Amniotic stem cell (primary cell): Measurements from ENCODE around the gene IL2RA.

Source experiments
- DNase-seq: peaks from one replicate; lab custom pipeline; 2025; lab: John Stamatoyannopoulos, UW

The IL2RA gene

GRCh38 chr10:6038071-6038631 is 24.0 kb downstream of the IL2RA start:
- DNase-seq = no peak

- DNase-seq = no peak
These were observed 24.7 kb downstream of the IL2RA start for GRCh38 chr10:6037422-6037821.

- DNase-seq = no peak
These were observed 25.3 kb downstream of the IL2RA start for GRCh38 chr10:6036861-6037321.

GRCh38 chr10:6035931-6036575 is 26.1 kb downstream of the IL2RA start:
- DNase-seq = no peak

DNA sequence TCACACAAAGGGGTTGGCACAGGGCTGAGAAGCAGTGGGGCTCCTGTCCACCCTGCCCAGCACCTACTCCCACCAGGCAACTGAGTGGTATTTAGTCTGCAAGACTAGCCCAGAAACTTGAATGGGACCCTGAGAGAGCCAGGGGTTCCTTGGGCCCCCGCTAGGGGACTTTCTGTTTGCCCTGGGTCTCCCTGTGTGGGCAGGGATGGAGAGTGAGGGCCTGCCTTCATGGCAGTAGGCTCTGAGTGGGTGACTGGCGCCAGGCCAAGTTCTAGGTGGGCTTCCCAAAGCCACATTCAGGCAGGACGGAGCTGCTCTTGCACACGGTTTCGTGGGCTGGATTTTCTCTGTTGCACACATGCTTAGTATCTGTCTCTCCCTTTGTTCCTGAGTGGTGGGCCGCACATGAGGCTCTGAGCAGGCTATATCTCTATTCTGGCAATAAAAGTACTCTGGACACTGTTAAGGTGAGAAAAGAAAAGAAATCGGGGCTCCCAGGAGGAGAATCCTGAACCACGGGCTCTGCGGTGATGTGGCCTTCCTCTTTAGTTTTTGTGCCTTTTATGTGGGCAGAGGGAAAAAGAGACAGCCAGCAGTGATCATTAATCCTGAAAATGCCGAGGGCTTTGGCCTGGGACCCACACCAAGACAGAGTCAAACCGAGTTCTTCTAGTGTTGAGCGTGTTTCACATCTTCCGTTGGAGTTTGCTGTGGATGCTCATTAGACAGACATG is 26.9 kb downstream of the IL2RA start:
- DNase-seq = no peak

GRCh38 chr10:6034371-6034770 is 27.8 kb downstream of the IL2RA start:
- DNase-seq = no peak

GRCh38 chr10:6033954-6034353 is 28.2 kb downstream of the IL2RA start:
- DNase-seq = no peak

DNA sequence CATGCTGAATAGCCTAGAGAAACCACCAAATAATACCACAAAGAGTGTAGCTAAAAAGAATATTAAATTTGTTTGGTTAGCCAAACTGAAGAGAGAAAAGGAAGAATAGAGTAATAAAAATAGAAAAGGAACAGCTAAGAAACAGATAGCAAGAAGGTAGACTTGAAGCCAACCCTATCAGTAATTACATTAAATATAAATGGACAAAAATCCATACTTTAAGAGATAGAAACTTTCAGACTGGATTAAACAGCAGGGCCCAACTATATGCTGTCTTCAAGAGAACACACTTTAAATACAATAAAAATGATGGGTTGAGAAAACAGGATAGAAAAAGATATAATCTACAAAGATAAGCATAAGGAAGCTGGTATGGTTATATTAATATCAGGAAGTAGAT is 31.2 kb downstream of the IL2RA start:
- no peak for DNase-seq

DNA sequence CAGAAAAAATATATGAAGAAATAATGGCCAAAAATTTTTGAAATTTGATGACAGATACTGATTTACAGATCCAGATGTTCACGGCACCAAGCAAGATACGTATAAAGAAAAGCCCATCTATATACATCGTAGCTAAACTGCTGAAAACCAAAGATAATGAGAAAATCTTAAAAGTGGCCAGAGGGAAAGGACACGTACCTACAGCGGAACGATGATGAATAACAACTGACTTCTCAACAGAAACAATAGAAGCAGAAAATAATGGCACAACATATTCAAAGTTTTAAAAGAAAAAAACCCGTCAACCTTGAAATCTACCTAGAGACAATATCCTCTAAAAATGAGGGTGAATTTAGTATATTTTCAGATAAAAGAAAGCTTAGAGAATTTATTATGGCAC is 31.9 kb downstream of the IL2RA start:
- no peak for DNase-seq

DNA sequence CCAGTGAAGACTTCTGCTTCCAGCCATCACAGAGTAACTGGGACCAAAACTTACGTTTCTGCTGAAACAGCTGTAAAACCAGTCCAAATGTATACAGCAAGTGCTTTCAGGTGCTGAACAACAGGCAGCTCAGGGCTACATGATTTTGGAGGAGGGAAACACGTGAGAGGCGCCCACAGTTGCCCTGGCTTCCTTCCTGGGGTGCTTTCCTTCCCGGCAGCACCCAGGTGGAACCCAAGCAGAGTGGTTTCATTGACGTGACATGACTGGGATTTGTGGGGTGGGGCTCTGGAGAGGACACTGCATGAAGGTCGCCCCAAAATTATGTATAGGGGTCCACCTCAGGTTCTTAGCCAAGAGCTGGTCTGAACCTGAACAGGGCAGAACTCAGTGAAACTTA is 34.2 kb downstream of the IL2RA start:
- no peak for DNase-seq

GRCh38 chr10:6025683-6026255 is 36.4 kb downstream of the IL2RA start:
- no peak for DNase-seq

GRCh38 chr10:6024334-6024682 is 37.9 kb downstream of the IL2RA start:
- DNase-seq = no peak

DNA sequence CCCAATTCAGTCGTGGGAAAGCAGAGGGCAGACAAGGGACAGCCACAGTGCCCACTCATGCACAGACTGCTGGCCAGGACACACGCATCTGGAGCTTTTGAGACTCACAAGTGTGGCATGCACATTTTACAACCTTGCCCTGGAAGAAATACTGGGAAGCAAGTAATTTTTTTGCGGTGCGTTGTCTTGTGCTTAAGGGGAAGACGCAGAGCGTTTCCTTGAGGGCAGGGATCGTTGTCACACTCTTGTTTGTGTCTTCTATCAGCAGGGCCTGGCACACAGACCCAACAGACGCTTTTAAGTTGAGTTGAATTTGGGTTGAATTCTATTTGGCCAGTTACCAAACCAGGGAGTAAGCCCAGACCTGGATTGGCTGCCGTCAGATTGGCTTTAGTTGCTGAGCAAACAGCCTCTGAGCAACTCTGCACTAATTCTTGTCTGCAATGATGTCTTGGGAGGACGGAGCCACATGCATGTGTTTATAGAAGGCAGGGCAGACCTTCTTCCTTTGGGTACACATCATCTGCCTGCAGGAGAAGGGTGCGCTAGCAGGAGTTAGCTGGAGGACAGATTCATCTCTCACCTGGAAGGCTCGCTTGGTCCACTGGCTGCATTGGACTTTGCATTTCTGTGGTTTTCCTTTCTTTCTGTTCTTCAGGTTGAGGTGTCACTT is 38.4 kb downstream of the IL2RA start:
- no peak for DNase-seq

DNA sequence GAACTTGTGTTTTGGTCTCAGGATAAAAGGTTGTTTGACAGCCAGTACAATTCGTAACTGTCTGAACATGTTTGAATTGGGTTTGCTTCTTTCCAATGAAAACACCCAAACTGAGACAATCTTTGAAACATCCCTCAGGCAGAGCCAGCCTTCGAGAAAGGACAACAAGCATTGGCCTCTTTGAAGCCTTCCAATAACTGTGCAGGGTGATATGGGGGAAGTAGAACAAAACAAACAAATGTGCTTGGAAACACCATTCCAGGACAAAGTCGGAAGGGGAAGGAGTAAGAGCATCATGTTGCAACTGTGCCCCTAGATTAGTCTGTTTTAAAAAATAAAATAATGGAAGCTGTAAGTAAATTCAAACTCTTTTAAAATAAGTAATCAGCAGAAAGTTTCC is 39.5 kb downstream of the IL2RA start:
- no peak for DNase-seq

DNA sequence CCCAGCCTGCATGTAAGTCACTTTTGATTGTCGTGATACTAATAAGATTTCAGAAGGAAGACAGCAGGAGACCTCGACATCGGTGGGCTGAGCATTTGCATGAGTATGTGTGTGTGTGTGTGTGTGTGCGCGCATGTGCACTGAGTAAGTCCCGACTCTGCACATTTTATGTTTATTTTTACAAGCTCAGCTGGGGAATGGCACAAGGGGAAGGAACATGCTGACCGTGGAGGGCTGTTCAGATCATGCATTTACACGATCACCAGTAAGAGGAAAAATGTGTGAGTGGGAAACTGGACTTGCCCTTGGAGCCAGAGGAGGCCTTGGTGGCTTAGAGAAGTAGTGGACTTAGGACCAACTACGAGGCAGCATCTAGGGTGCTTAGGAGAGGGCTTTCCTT is 41.3 kb downstream of the IL2RA start:
- no peak for DNase-seq

- no peak for DNase-seq
These were observed 42.4 kb downstream of the IL2RA start for GRCh38 chr10:6019796-6020195.

DNA sequence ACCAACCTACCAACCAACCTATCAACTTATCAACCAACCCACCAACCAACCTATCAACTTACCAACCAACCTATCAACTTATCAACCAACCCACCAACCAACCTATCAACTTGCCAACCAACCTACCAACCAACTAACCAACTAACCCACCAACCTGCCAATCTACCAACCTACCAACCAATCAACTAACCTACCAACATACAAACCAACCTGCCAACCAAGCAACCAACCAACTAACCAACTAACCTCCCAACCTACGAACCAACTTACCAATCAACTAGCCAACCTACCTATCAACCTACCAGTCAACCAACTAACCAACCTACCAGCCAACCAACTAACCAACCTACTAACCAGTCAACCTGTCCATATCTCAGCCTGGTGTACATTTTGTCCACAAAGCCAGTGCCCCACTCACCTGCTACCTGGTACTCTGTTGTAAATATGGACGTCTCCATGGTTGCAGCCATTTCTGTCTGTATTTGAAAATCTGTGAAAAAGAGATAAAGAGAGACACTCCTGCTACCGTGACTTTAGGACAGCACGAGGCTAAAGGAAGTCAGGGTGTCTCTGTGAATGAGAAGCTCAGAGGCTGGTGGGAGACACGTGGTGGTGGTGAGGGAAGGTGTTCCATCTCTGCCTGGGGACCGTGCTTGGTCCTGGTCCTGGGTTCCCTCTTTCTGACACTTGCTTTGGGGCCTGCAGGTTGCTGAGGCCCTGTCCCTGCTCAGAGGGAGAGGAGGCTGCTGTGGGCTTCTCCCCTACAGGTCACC is 43.0 kb downstream of the IL2RA start:
- DNase-seq = no peak

DNA sequence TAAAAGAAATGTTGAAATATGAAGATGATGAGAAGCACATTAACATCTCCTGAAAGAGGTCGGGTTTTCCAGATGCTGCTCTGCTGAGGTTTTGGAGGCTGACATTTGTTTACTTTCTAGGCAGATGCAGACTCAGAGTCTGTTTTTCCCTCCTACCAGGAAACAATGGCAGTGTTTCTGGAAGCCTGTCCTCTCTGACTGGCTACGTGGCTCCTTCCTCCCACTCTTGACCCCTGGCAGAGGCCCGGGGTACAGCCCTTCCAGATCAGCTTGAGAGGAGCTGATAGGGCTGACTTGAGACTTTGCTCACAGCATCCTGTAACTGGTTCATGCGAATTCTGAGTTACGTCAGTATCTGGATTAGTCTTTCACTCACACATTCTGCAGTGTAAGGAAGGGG is 43.7 kb downstream of the IL2RA start:
- DNase-seq = no peak

GRCh38 chr10:6017781-6018354 is 44.3 kb downstream of the IL2RA start:
- DNase-seq = no peak

DNA sequence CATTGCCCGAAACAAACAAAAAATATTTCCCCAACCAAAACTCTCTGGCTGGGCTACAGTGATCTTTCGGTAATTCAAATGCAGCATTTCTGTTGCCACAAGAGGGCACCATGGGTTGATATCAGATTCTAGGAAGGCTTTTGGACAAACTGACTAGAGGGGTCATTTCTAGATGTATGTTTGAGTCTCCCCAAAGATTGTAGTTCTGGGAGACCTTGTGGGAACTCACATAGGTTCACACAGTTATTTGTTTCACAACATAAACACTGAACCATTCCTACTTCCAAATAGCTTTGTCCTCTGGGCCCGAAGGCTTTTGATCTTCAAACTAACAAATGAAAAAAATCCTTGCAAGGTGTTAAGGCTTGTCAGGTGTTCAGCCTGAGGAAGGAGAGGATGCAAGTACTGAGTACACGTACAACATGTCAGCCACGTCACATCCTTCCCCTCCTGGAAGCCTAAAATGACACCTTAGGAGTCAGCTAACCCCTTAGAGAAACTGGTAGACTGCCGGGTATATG is 47.9 kb downstream of the IL2RA start:
- no peak for DNase-seq
